GM21381 (cell line): Measurements from ENCODE around the gene CUEDC1.

Experiments used
- ATAC-seq: cut with Tn5 transposase; IDR thresholded peaks from one replicate; pipeline ENCODE4 v1.9.1; 2021; ENCODE audit warnings: mild to moderate bottlenecking, moderate library complexity; ENCODE audit not compliant: unreplicated experiment

CUEDC1 gene

GRCh38 chr17:57955183-57955931, at the start of gene CUEDC1:
CUEDC1 (minus strand) TSS chr17:57955412; CDS start chr17:57885564, 69,848 bp downstream.
- ATAC-seq, result peak; percentile 41

GRCh38 chr17:58004060-58004459, 48.8 kb upstream of the CUEDC1 start:
- no peak for ATAC-seq

- ATAC-seq, result no peak
Observed at GRCh38 chr17:58002973-58003372, 47.8 kb upstream of the CUEDC1 start.

- no peak for ATAC-seq
Observed at GRCh38 chr17:58002154-58002948, 47.1 kb upstream of the CUEDC1 start.

- ATAC-seq, result no peak
Observed at GRCh38 chr17:58001461-58002124, 46.4 kb upstream of the CUEDC1 start.

- ATAC-seq, result no peak
Observed at GRCh38 chr17:57999496-58000017, 44.3 kb upstream of the CUEDC1 start.

- ATAC-seq, result no peak
Observed at GRCh38 chr17:57999010-57999495, 43.8 kb upstream of the CUEDC1 start.

- ATAC-seq, result no peak
Observed at GRCh38 chr17:57997085-57997809, 42.0 kb upstream of the CUEDC1 start.

GRCh38 chr17:57995076-57995956, 40.1 kb upstream of the CUEDC1 start:
- peak; percentile 66 for ATAC-seq

GRCh38 chr17:57994436-57994835, 39.2 kb upstream of the CUEDC1 start:
- no peak for ATAC-seq

- no peak for ATAC-seq
Observed at GRCh38 chr17:57993471-57994365, 38.5 kb upstream of the CUEDC1 start.

- ATAC-seq, result no peak
Observed at GRCh38 chr17:57991537-57991936, 36.3 kb upstream of the CUEDC1 start.

GRCh38 chr17:57990037-57990436, 34.8 kb upstream of the CUEDC1 start:
- ATAC-seq, result no peak

- ATAC-seq, result peak; percentile 63
Observed at GRCh38 chr17:57988301-57989250, 33.4 kb upstream of the CUEDC1 start.

GRCh38 chr17:57987581-57988300, 32.5 kb upstream of the CUEDC1 start, which contains the start of gene VEZF1:
VEZF1 (minus strand) TSS chr17:57988254; CDS start chr17:57988111, 143 bp downstream.
- ATAC-seq, result peak; percentile 54

- ATAC-seq, result peak; percentile 7
Observed at GRCh38 chr17:57986841-57987580, 31.8 kb upstream of the CUEDC1 start.
